GM18526 (cell line): ENCODE measurements around the gene SDCCAG8.

Experiments
- POLR2A ChIP-seq: IDR thresholded peaks from 3 replicates; pipeline ENCODE4 v1.6.1; 2011; ENCODE audit not compliant: insufficient read length; ENCODE audit errors: extremely low read depth

Gene SDCCAG8

GRCh38 chr1:243433737-243434370, 178.0 kb downstream of the SDCCAG8 start:
- no peak for TF ChIP-seq POLR2A

GRCh38 chr1:243434594-243434993, 178.8 kb downstream of the SDCCAG8 start:
- no peak for TF ChIP-seq POLR2A

GRCh38 chr1:243435836-243436235, 180.0 kb downstream of the SDCCAG8 start:
- TF ChIP-seq POLR2A: no peak

GRCh38 chr1:243438146-243438545, 182.3 kb downstream of the SDCCAG8 start:
- TF ChIP-seq POLR2A: no peak

GRCh38 chr1:243438815-243439214, 183.0 kb downstream of the SDCCAG8 start:
- no peak for TF ChIP-seq POLR2A

- TF ChIP-seq POLR2A: no peak
Measured at GRCh38 chr1:243440406-243440805, 184.6 kb downstream of the SDCCAG8 start.

GRCh38 chr1:243441601-243442000, 185.8 kb downstream of the SDCCAG8 start:
- TF ChIP-seq POLR2A: no peak

GRCh38 chr1:243443557-243443956, 187.7 kb downstream of the SDCCAG8 start:
- TF ChIP-seq POLR2A: no peak

GRCh38 chr1:243447347-243447746, 191.5 kb downstream of the SDCCAG8 start:
- TF ChIP-seq POLR2A: no peak

GRCh38 chr1:243447844-243448243, 192.0 kb downstream of the SDCCAG8 start:
- no peak for TF ChIP-seq POLR2A

- no peak for TF ChIP-seq POLR2A
Measured at GRCh38 chr1:243449373-243449772, 193.5 kb downstream of the SDCCAG8 start.

GRCh38 chr1:243452092-243452491, 196.3 kb downstream of the SDCCAG8 start:
- TF ChIP-seq POLR2A: no peak

GRCh38 chr1:243454328-243454997, 198.6 kb downstream of the SDCCAG8 start:
- TF ChIP-seq POLR2A: no peak

- no peak for TF ChIP-seq POLR2A
Measured at GRCh38 chr1:243455760-243456651, 200.2 kb downstream of the SDCCAG8 start.

- TF ChIP-seq POLR2A: no peak
Measured at GRCh38 chr1:243457363-243457982, 201.6 kb downstream of the SDCCAG8 start.
